Ascending aorta (tissue), 2 donors: ENCODE results near the gene TOMM70. TPM values are rescaled to one million over a fixed set of nuclear protein-coding genes. Genes with fewer than 3 reads are reported as not detected.
A peak's percentile ranks its signal among the peaks of the same experiment; 100 is the strongest.

Experiments
- DNase-seq, 2 donors: peaks; one replicate each; pipeline ENCODE4 v3.0.0-alpha.2; 2019; ENCODE audit warnings: low spot score in 2 of 2
- H3K27ac ChIP-seq, 2 donors: fragments of 200-600 bp; sonication (generic); one replicate each; pipeline ENCODE4 v1.5.1; 2016 to 2017; ENCODE audit warnings: mild to moderate bottlenecking in 1 of 2
- H3K27me3 ChIP-seq: fragments of 200-600 bp; sonication (generic); one replicate; pipeline ENCODE4 v1.5.1; 2017
- H3K36me3 ChIP-seq, 2 donors: fragments of 200-600 bp; sonication (generic); one replicate each; pipeline ENCODE4 v1.5.1; 2016
- H3K4me1 ChIP-seq, 2 donors: fragments of 200-600 bp; sonication (generic); one replicate each; pipeline ENCODE4 v1.5.1; 2016 to 2017; ENCODE audit warnings: mild to moderate bottlenecking in 1 of 2
- H3K4me3 ChIP-seq, 2 donors: fragments of 200-600 bp; sonication (generic); one replicate each; pipeline ENCODE4 v1.5.1; 2016 to 2017; ENCODE audit warnings: mild to moderate bottlenecking in 1 of 2
- H3K9me3 ChIP-seq, 2 donors: fragments of 200-600 bp; sonication (generic); one replicate each; pipeline ENCODE4 v1.5.1; 2016
- CTCF ChIP-seq, 3 experiments: fragments of 200-600 bp in 2 of 3; fragments of 450-650 bp in 1 of 3; sonication (generic) in 2 of 3; IDR thresholded peaks; one replicate each; pipeline ENCODE4 v1.5.1; 2016 to 2019; ENCODE audit warnings: antibody characterized with exemption in 3 of 3, mild to moderate bottlenecking in 1 of 3, moderate library complexity in 1 of 3
- intact Hi-C: fragments of 100-400 bp; cut with DNase I; formaldehyde crosslinking; loops from one replicate; pipeline ENCODE4 v1.15.1; 2023
- total RNA-seq: library from RNA; depleted of rRNA; stranded (reverse); fragments of >200 nt; gene quantifications from one replicate; pipeline ENCODE4 v1.1.0, GENCODE V29; 2016

The TOMM70 gene
- total RNA-seq, 1 donor from 2014 or later = 16.4 TPM

- H3K27me3 ChIP-seq = no peaks in the 10 kb centered on the region
- TF ChIP-seq CTCF (IDR thresholded peaks at IDR 0.05) = no peak
- H3K9me3 ChIP-seq = no peaks in the 10 kb centered on the region
- peaks cover 4 to 10% of the 10 kb centered on the region in 2 donors for H3K4me1 ChIP-seq
- H3K4me3 ChIP-seq = no peak overlapping the region
- H3K36me3 ChIP-seq = no peaks in the 10 kb centered on the region
- H3K27ac ChIP-seq = no peak overlapping the region
- DNase-seq = no peak
- intact Hi-C loops = no loop called here
These were observed 3.9 kb downstream of the TOMM70 start for GRCh38 chr3:100396967-100397366.

- no peak for DNase-seq
- peaks cover 4 to 10% of the 10 kb centered on the region in 2 donors for H3K4me1 ChIP-seq
- H3K27me3 ChIP-seq = no peaks in the 10 kb centered on the region
- no peak overlapping the region for H3K4me3 ChIP-seq
- H3K9me3 ChIP-seq = no peaks in the 10 kb centered on the region
- H3K36me3 ChIP-seq = no peaks in the 10 kb centered on the region
- no peak for TF ChIP-seq CTCF (IDR thresholded peaks at IDR 0.05)
- H3K27ac ChIP-seq = no peak overlapping the region
- intact Hi-C loops = no loop called here
These were observed 5.0 kb downstream of the TOMM70 start for GRCh38 chr3:100395679-100396431.

DNA sequence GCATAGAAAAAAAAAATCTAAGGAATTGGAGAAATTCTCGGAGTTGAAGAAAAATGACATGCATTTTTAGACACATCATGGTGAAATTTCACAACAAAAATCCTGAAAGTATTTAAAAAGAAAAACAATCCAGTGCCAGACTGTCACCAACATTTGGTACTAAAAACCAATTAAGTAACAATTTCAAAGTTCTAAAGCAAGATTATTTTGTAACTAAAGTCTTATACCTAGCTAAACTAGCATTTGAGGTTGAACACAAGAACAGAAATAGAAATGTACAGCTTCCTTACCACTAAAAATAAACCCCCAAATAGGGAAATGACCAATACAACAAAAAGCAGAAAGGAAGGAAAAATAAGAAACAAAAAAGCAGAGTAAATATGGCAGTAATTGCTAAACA is 11.9 kb downstream of the TOMM70 start:
- peaks cover 0 to 7% of the 10 kb centered on the region in 2 donors for H3K9me3 ChIP-seq
- H3K27ac ChIP-seq = no peak overlapping the region
- H3K4me1 ChIP-seq = peaks cover 3 to 15% of the 10 kb centered on the region in 2 donors
- no peak overlapping the region for H3K4me3 ChIP-seq
- DNase-seq = no peak
- H3K36me3 ChIP-seq = peaks cover 0 to 20% of the 10 kb centered on the region in 2 donors
- no peak for TF ChIP-seq CTCF (IDR thresholded peaks at IDR 0.05)
- no peaks in the 10 kb centered on the region for H3K27me3 ChIP-seq
- intact Hi-C loops = no loop called here

DNA sequence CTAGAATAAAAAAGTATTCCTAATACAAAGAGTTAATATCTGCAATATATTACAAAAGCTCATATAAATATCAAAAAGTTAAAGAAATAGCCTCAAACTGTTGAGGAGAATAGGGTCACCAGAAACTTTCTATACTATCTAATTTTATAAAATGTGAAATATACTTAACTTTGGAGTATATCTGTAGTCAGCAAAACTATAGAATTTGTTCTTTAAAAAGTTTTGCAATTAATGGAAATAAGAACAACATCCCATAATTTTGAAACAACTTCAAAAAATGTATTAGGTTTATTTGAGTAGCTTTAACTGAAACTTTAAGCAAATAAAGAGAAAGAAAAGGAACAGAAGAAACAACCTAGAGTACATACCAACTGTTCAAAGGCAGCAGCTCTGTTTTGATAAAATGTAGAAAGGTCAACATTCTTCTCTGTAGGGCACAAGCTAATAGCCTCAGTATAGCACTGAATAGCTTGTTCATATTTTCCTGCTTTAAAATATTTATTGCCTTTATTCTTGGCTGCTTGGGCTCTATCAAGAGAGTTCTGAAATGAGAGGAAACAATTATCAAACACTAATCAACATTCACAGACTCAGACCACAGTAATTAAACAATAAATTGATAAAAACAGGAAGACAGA is 14.3 kb downstream of the TOMM70 start:
- peaks cover 3 to 15% of the 10 kb centered on the region in 2 donors for H3K4me1 ChIP-seq
- peaks cover 0 to 7% of the 10 kb centered on the region in 2 donors for H3K9me3 ChIP-seq
- H3K4me3 ChIP-seq = no peak overlapping the region
- no peak for TF ChIP-seq CTCF (IDR thresholded peaks at IDR 0.05)
- intact Hi-C loops = no loop called here
- no peaks in the 10 kb centered on the region for H3K27me3 ChIP-seq
- H3K27ac ChIP-seq = peak overlapping the region in 1 of 2 donors; percentile 4
- DNase-seq = no peak
- peaks cover 15 to 43% of the 10 kb centered on the region in 2 donors for H3K36me3 ChIP-seq

- peaks cover 3 to 15% of the 10 kb centered on the region in 2 donors for H3K4me1 ChIP-seq
- H3K9me3 ChIP-seq = peaks cover 0 to 7% of the 10 kb centered on the region in 2 donors
- DNase-seq = no peak
- intact Hi-C loops = no loop called here
- H3K4me3 ChIP-seq = no peak overlapping the region
- peaks cover 26 to 59% of the 10 kb centered on the region in 2 donors for H3K36me3 ChIP-seq
- H3K27ac ChIP-seq = no peak overlapping the region
- no peaks in the 10 kb centered on the region for H3K27me3 ChIP-seq
- no peak for TF ChIP-seq CTCF (IDR thresholded peaks at IDR 0.05)
These were observed 16.0 kb downstream of the TOMM70 start for GRCh38 chr3:100384733-100385525.
